H9 (cell line): ENCODE results near the gene SCARF1. TPM values are rescaled to one million over a fixed set of nuclear protein-coding genes. Genes with fewer than 3 reads are reported as not detected.

Experiments
- DNase-seq: peaks from one replicate; pipeline ENCODE4 v3.0.0-alpha.2; 2017
- H2AFZ ChIP-seq: one replicate; pipeline ENCODE4 v1.6.1; 2013; ENCODE audit warnings: mild to moderate bottlenecking, low read length, control low read depth, moderate library complexity
- H2AK5ac ChIP-seq: 2 replicates; pipeline ENCODE4 v1.6.1; 2013; ENCODE audit warnings: low read length, control low read depth, mixed read lengths; ENCODE audit not compliant: insufficient read length
- H2BK120ac ChIP-seq: one replicate; pipeline ENCODE4 v1.6.1; 2013; ENCODE audit warnings: low read depth, mild to moderate bottlenecking, low read length, control low read depth, inconsistent platforms; ENCODE audit not compliant: poor library complexity, severe bottlenecking
- H2BK12ac ChIP-seq: 2 replicates; pipeline ENCODE4 v1.6.1; 2013; ENCODE audit warnings: low read length, control low read depth, mixed read lengths, low read depth; ENCODE audit not compliant: insufficient read length
- H2BK15ac ChIP-seq: 2 replicates; pipeline ENCODE4 v1.6.1; 2013; ENCODE audit warnings: low read depth, low read length, control low read depth
- H2BK20ac ChIP-seq: one replicate; pipeline ENCODE4 v1.6.1; 2013; ENCODE audit warnings: low read depth, mild to moderate bottlenecking, low read length, control low read depth, inconsistent platforms; ENCODE audit not compliant: poor library complexity, severe bottlenecking
- H2BK5ac ChIP-seq: 2 replicates; pipeline ENCODE4 v1.6.1; 2013; ENCODE audit warnings: low read length, control low read depth, mixed read lengths; ENCODE audit not compliant: insufficient read length
- H3K14ac ChIP-seq: 2 replicates; pipeline ENCODE4 v1.6.1; 2013; ENCODE audit warnings: low read length, control low read depth; ENCODE audit not compliant: insufficient read depth
- H3K18ac ChIP-seq: 2 replicates; pipeline ENCODE4 v1.6.1; 2013; ENCODE audit warnings: low read depth, mild to moderate bottlenecking, mixed read lengths, low read length, control low read depth; ENCODE audit not compliant: insufficient read length
- H3K23ac ChIP-seq: 2 replicates; pipeline ENCODE4 v1.6.1; 2013; ENCODE audit warnings: low read length, control low read depth, mixed read lengths, low read depth; ENCODE audit not compliant: insufficient read length
- H3K23me2 ChIP-seq: 2 replicates; pipeline ENCODE4 v1.6.1; 2013; ENCODE audit warnings: low read depth, mild to moderate bottlenecking, mixed read lengths, low read length, control low read depth; ENCODE audit not compliant: insufficient read length, poor library complexity, severe bottlenecking
- H3K27ac ChIP-seq: 2 replicates; pipeline ENCODE4 v1.5.1; 2013; ENCODE audit warnings: low read length, control low read depth, mixed read lengths, low read depth; ENCODE audit not compliant: insufficient read length
- H3K27me3 ChIP-seq: 2 replicates; pipeline ENCODE4 v1.6.1; 2013; ENCODE audit warnings: low read length, control low read depth, inconsistent platforms; ENCODE audit not compliant: insufficient read depth
- H3K4ac ChIP-seq: 2 replicates; pipeline ENCODE4 v1.6.1; 2013; ENCODE audit warnings: low read depth, mild to moderate bottlenecking, control low read depth, inconsistent platforms, low read length, moderate library complexity
- H3K4me1 ChIP-seq: 2 replicates; pipeline ENCODE4 v1.6.1; 2013; ENCODE audit warnings: low read length, control low read depth, inconsistent platforms; ENCODE audit not compliant: insufficient read depth
- H3K4me2 ChIP-seq: 2 replicates; pipeline ENCODE4 v1.6.1; 2013; ENCODE audit warnings: low read length, control low read depth, mixed read lengths; ENCODE audit not compliant: insufficient read length, insufficient read depth
- H3K56ac ChIP-seq: 2 replicates; pipeline ENCODE4 v1.6.1; 2013; ENCODE audit warnings: low read depth, mild to moderate bottlenecking, mixed read lengths, low read length, control low read depth; ENCODE audit not compliant: insufficient read length
- H3K79me1 ChIP-seq: 2 replicates; pipeline ENCODE4 v1.6.1; 2013; ENCODE audit warnings: low read depth, mild to moderate bottlenecking, moderate library complexity, low read length, control low read depth, inconsistent platforms; ENCODE audit not compliant: insufficient read depth, poor library complexity, severe bottlenecking
- H3K79me2 ChIP-seq: 2 replicates; pipeline ENCODE4 v1.6.1; 2013; ENCODE audit warnings: low read length, control low read depth, inconsistent platforms; ENCODE audit not compliant: insufficient read depth
- H3K9ac ChIP-seq: 2 replicates; pipeline ENCODE4 v1.6.1; 2013; ENCODE audit warnings: low read length, control low read depth, mixed read lengths; ENCODE audit not compliant: insufficient read length; ENCODE audit errors: extremely low read depth
- H3K9me3 ChIP-seq: one replicate; pipeline ENCODE4 v1.6.1; 2013; ENCODE audit warnings: low read depth, low read length, inconsistent platforms; ENCODE audit not compliant: control insufficient read depth
- H3T11ph ChIP-seq: one replicate; pipeline ENCODE4 v1.6.1; 2013; ENCODE audit warnings: mild to moderate bottlenecking, low read length, control low read depth, inconsistent platforms
- H4K20me1 ChIP-seq: one replicate; pipeline ENCODE4 v1.6.1; 2013; ENCODE audit not compliant: control insufficient read depth, insufficient read length, insufficient read depth
- H4K5ac ChIP-seq: 2 replicates; pipeline ENCODE4 v1.6.1; 2013; ENCODE audit warnings: low read depth, mild to moderate bottlenecking, mixed read lengths, low read length, control low read depth; ENCODE audit not compliant: insufficient read length
- H4K8ac ChIP-seq: replicated peaks from 2 replicates; pipeline ENCODE4 v1.6.1; 2013; ENCODE audit warnings: low read length, control low read depth, mixed read lengths, low read depth; ENCODE audit not compliant: insufficient read length
- H4K91ac ChIP-seq: 2 replicates; pipeline ENCODE4 v1.6.1; 2013; ENCODE audit warnings: low read depth, mild to moderate bottlenecking, moderate library complexity, mixed read lengths, low read length, control low read depth; ENCODE audit not compliant: insufficient read length
- H3K27ac Mint-ChIP-seq, 3 experiments: 2 replicates in 2 of 3; 3 replicates in 1 of 3; pipeline ENCODE4 v1.8.0; 2020 to 2021; ENCODE audit warnings: mixed read lengths in 3 of 3, mild to moderate bottlenecking in 1 of 3, moderate library complexity in 1 of 3
- H3K27me3 Mint-ChIP-seq: 2 replicates; pipeline ENCODE4 v1.8.0; 2021; ENCODE audit warnings: low read depth, mild to moderate bottlenecking, moderate library complexity, mixed read lengths
- H3K36me3 Mint-ChIP-seq, 3 experiments: 2 replicates in 2 of 3; 3 replicates in 1 of 3; pipeline ENCODE4 v1.8.0; 2020 to 2021; ENCODE audit warnings: low read depth in 3 of 3, mixed read lengths in 3 of 3; ENCODE audit not compliant: insufficient read depth in 1 of 3
- H3K4me1 Mint-ChIP-seq, 2 experiments: 2 replicates each; pipeline ENCODE4 v1.8.0; 2020; ENCODE audit warnings: mixed read lengths in 2 of 2
- H3K4me3 Mint-ChIP-seq, 2 experiments: 2 replicates in 1 of 2; 3 replicates in 1 of 2; pipeline ENCODE4 v1.8.0; 2020 to 2021; ENCODE audit warnings: mild to moderate bottlenecking in 2 of 2, mixed read lengths in 2 of 2, moderate library complexity in 1 of 2
- H3K9me3 Mint-ChIP-seq, 2 experiments: 2 replicates in 1 of 2; 3 replicates in 1 of 2; pipeline ENCODE4 v1.8.0; 2020; ENCODE audit warnings: mild to moderate bottlenecking in 2 of 2, mixed read lengths in 2 of 2, moderate library complexity in 1 of 2
- WGBS: extraction: QIAGEN DNeasy Blood & Tissue Kit; methylation state at CpG from one replicate; pipeline ENCODE4 v1.1.7; 2013; ENCODE audit warnings: missing lambda C conversion rate, low lambda C conversion rate, mixed read lengths; ENCODE audit not compliant: insufficient read length; ENCODE audit errors: extremely low coverage; 5-methylcytosine and 5-hydroxymethylcytosine counted together
- total RNA-seq: library from RNA; stranded (reverse); gene quantifications from 2 replicates; pipeline ENCODE4 v1.2.1, GENCODE V29; 2021
- TF ChIP-seq, protein P1 (sequence below): fragments of 200-600 bp; sonication (generic); conservative IDR thresholded peaks from 3 replicates; pipeline ENCODE4 v1.8.0; 2021; ENCODE audit warnings: antibody characterized with exemption, mild to moderate bottlenecking

SCARF1 gene
- total RNA-seq, 1 experiment from 2014 or later = 2.4 TPM

DNA sequence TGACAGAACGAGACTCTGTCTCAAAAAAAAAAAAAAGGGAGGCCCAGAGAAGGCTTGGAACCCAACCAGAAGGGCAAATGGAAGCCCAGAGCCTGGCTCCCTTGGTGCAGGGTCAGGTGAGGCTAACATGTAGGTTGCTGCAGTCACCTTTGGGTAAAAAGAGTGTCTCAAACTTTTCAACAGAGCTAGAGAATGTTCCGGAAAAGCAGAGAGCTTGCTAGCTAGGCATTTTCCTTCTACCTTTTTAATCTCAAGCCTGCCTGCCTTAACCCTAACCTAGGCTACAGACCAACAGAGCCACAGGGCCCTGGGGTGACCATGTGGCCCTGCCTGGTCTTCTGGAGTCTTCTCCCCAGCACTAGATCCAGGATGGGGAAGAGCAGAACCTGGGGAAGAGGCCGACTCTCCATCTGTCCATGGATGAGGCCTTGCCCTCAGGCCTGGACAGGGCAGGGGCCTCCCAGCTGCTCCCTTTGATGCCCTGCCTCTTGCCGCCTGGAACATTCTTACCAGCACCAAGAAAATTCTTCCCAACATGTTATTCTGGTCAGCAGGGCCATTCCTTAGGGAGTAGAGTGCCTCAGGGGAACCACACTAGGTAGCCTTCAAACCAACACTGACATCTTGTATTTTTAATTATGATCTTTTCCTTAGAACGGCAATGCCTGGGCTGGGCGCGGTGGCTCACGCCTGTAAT lies 47.0 kb downstream of the SCARF1 start:
- TF ChIP-seq, protein P1, sequence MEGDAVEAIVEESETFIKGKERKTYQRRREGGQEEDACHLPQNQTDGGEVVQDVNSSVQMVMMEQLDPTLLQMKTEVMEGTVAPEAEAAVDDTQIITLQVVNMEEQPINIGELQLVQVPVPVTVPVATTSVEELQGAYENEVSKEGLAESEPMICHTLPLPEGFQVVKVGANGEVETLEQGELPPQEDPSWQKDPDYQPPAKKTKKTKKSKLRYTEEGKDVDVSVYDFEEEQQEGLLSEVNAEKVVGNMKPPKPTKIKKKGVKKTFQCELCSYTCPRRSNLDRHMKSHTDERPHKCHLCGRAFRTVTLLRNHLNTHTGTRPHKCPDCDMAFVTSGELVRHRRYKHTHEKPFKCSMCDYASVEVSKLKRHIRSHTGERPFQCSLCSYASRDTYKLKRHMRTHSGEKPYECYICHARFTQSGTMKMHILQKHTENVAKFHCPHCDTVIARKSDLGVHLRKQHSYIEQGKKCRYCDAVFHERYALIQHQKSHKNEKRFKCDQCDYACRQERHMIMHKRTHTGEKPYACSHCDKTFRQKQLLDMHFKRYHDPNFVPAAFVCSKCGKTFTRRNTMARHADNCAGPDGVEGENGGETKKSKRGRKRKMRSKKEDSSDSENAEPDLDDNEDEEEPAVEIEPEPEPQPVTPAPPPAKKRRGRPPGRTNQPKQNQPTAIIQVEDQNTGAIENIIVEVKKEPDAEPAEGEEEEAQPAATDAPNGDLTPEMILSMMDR = no peak
- no CpG with 5 or more reads among the region's 8 CpGs for WGBS

More for the DNA sequence above, 47.0 kb downstream of the SCARF1 start:
- no peaks in the 10 kb centered on the region for H3K27me3 ChIP-seq
- no peaks in the 10 kb centered on the region for H3K9me3 ChIP-seq
- Mint-ChIP-seq H3K27ac (no peak overlapping the region; a peak in 1 of 7 replicates), H3K36me3 (peaks cover 10 to 15% (median 13%) of the 10 kb centered on the region in 3 experiments), H3K27me3 (no peaks in the 10 kb centered on the region), H3K4me1 (no peaks in the 10 kb centered on the region), H3K4me3 (no peak overlapping the region), H3K9me3 (peaks cover 8 to 9% of the 10 kb centered on the region in 2 experiments)
- H2BK20ac ChIP-seq = no peak overlapping the region
- no peak overlapping the region for H2BK15ac ChIP-seq
- no peak overlapping the region for H3K4me2 ChIP-seq
- H3K9ac ChIP-seq = no peak overlapping the region
- H4K5ac ChIP-seq = no peak overlapping the region
- H3K56ac ChIP-seq = no peak overlapping the region
- H4K91ac ChIP-seq = no peak overlapping the region
- no peak overlapping the region for H2AK5ac ChIP-seq
- no peak overlapping the region for H3K14ac ChIP-seq
- H3K27ac ChIP-seq = no peak overlapping the region
- no peaks in the 10 kb centered on the region for H3K4me1 ChIP-seq
- H2AFZ ChIP-seq = no peak overlapping the region
- no peak overlapping the region for H2BK5ac ChIP-seq
- H3K23me2 ChIP-seq = no peaks in the 10 kb centered on the region
- H3K18ac ChIP-seq = no peak overlapping the region
- H3K4ac ChIP-seq = no peak overlapping the region
- H4K20me1 ChIP-seq = no peaks in the 10 kb centered on the region
- H4K8ac ChIP-seq = no peak overlapping the region
- no peak overlapping the region for H2BK12ac ChIP-seq
- no peak overlapping the region for H2BK120ac ChIP-seq
- no peak overlapping the region for H3T11ph ChIP-seq
- no peaks in the 10 kb centered on the region for H3K79me1 ChIP-seq
- no peak for DNase-seq
- no peaks in the 10 kb centered on the region for H3K79me2 ChIP-seq
- H3K23ac ChIP-seq = no peak overlapping the region
